COR-L47 (cell line): Measurements from ENCODE around the gene ST3GAL3.
"Not testable (repeated sequence)": the region's sequence is repeated elsewhere in the genome, so short reads cannot be mapped to it uniquely, and the experiment has no call there.

ENCODE experiments used
- DNase-seq: peaks from one replicate; lab custom pipeline; 2025; lab: John Stamatoyannopoulos, UW

Gene ST3GAL3

DNA sequence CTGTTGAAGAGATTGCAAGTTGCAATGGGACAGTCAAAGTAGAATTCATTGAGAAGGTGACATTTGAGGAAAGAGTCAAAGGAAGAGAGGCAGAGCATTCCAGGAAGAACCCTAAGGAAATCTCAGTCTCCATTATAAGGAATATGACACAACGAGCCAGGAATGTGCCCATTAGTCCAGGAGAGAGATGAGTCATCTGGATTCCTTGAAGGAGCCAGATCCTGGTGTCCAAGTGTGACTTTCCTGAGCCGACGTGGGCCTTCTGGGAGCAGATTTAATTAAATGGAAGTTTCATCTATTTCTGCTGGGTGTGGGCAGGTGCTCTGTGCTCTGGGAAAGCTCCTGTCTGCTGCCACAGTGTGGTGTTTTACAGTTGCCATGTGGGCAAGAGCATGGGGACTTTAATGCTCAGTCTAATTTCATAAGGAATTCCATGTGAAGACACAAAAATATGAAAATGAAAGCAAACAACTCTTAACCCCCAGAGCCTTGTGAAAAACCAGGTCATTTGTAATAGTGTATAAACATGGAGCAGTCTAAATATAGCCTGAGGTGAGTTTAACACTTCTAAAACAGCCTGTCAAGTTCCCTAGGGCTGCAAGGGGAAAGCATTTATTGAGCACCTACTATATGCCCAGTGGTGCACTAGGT lies 114.8 kb downstream of the ST3GAL3 start:
- DNase-seq, result no peak

DNA sequence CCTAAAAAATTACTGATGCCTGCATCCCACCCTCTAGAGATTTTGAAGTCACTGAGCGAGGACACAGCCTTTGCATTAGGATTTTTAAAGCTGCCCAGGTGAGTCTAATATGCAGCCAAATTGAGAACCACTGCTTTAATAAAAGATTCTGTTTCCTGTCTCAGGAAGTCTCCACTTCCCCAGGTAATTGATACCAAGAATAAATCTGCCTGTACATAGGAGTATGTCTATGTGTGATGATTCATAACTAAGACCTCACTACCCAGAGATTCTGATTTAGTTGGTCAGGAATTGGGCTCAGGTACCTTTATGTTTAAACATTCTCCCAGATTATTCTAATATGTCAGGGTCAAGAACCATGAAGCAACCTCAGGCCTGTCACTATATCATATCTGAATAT lies 117.5 kb downstream of the ST3GAL3 start:
- DNase-seq, result no peak

- DNase-seq, result no peak
Measured at GRCh38 chr1:43828574-43828973, 121.2 kb downstream of the ST3GAL3 start.

DNA sequence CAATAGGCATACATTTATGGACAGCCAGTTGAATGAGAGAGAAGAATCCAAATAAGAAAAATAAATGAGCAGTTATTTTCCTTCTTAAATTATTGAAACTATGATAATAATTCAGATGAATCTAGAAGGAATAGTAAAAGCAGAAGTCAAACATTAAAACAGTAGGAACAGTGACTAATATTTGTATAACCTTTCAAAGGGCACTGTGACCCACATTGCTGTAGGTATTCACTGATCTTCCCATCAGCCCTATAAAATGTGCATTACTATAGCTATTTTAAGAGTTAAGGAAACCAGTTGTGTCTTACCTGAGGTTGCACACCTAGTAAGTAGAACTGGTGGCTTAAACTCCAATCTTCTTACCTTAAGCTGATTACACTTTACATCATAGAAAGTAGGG lies 123.5 kb downstream of the ST3GAL3 start:
- no peak for DNase-seq

DNA sequence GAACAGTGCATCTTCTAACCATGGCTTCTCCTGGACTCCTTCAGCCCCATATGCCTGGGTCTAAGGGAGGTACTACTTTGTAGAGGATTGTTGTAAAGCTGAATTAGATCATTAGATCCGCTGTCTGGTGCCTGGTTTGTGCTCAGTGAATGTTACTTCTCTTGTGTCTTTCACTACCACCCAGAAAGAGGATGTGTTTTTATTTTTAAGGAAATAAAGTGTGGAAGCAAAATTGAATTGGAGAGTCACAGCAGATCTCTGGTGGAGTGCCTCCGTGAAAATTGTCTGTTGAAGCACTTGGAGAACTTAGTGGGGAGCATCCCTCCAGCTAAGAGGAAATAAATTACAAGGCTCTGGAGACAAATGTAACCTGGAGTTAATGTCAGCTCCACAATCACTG lies 124.5 kb downstream of the ST3GAL3 start:
- DNase-seq, result no peak

DNA sequence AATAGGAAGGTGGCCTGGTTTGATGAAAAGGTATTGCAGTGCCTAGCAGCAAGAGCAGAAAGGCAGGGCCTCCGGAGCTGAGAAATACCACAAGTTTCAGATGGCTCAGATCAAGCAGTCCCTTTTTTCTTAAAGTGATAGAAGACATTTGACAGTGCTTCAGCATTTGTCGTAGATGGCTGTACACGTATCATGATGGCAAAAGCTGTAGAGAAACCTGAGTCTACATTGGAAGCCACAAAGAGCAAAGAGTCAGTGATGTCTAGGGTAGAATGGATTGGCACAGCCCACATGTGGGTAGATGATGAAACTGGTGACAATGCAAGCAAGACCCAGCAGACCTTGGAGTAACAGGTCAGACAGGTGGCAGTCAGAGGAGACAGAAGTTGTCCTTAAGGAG lies 124.9 kb downstream of the ST3GAL3 start:
- DNase-seq, result no peak

- no peak for DNase-seq
Measured at GRCh38 chr1:43832998-43833397, 125.7 kb downstream of the ST3GAL3 start.

DNA sequence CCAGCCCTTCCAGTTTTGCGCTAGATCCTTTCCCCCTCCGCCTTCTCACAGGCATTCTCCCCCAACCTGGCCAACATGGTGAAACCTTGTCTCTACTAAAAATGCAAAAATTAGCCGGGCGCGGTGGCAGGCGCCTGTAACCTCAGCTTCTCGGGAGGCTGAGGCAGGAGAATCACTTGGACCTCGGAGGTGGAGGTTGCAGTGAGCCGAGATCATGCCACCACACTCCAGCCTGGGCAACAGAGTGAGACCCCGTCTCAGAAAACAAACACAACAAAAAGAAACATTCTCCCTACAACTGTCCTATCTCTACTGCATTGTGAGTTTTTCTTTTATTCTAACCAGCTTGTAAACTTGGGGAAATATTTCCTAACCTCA lies 126.6 kb downstream of the ST3GAL3 start:
- not testable (repeated sequence) for DNase-seq

DNA sequence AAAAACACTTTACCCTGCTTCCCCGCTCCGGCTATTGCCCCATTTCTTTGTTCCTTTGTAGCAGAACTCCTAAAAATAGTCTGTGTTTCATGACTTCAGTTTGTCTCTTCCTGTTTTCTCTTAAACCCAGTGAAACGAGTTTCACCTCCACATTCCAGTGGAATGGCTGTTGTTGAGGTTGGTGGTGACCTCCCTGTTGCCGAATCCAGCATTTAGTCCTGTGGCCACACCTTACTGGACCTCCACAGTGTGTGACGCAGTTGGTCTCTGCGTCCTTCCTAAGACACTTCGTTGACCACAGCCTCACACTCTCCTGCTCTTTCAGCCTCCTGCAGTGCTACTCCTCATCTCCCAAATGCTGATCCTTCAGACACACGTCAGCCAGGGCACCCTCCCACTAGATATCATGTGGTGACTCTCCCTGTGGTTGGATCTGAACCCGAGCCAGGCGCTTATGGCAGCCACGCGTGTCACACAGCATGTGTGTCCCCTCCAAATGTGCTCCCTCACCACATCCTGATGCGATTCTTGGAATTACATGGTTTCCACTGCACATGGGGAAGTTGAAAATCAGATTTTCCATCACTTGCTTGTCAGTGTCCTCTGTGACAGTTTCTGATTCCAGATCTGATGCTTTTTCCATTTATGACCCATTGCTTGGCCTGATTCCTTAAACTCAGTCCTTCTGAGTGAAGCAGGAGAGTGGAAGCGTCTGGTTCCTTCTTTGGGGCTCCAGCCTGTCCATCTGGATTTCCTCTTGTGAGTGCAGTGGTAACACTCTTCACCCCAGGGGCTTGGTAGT lies 127.1 kb downstream of the ST3GAL3 start:
- DNase-seq, result no peak

- DNase-seq, result no peak
Measured at GRCh38 chr1:43835082-43836021, 128.0 kb downstream of the ST3GAL3 start.

- peak; percentile 97 for DNase-seq
Measured at GRCh38 chr1:43836267-43836951, 129.1 kb downstream of the ST3GAL3 start.

DNA sequence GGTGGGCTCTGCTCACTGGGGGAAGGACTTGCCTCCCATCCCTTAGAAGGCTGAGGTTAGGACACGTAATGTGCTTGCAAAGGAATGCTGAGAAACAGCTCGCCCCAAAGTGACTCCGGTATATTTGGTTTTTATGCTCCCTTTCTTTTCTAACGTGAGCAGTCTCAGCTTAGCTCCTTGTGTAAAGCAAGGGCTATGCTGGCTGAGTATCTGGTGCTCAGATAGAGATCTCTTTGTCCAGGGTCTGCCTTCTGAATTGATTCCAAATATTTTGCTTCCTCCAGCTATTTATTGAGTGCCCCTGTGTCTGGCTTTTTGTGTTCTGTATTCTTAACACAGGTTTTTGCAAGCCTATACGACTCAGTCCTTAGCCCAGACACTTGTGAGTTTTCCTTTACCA lies 131.7 kb downstream of the ST3GAL3 start:
- no peak for DNase-seq

- no peak for DNase-seq
Measured at GRCh38 chr1:43841321-43842174, 134.2 kb downstream of the ST3GAL3 start.

DNA sequence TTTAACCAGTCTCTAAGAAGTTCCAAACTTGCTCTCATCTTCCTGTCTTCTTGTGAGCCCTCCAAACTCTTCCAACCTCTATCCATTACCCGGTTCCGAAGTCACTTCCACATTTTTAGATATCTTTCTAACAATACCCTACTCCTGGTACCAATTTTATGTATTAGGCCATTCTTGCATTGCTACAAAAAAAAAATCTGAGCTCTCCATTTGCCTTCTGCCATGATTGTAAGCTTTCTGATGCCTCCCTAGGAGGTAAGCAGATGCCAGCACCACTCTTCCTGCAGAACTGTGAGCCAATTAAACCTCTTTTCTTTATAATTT lies 134.8 kb downstream of the ST3GAL3 start:
- DNase-seq, result no peak

GRCh38 chr1:43843684-43844083 lies 136.3 kb downstream of the ST3GAL3 start:
- DNase-seq, result no peak

DNA sequence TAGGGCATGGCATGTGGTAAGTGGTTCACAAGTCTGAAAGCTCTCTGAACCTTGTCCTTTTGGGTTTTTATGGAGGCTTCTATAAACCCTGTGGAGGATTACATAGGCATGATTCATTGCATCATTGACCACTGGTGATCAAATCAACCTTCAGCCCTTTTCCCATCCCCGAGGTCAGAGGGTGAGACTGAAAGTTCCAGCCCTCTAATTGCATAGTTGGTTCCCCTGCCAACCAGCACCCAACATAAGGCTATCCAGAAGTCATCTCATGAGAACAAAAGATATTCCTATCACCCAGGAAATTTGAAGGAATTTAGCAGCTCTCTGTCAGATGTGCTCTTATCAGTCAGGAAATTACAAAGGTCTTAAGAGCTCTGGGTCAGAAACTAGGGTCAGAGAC lies 136.8 kb downstream of the ST3GAL3 start:
- DNase-seq, result no peak

- no peak for DNase-seq
Measured at GRCh38 chr1:43847290-43847689, 140.0 kb downstream of the ST3GAL3 start.

GRCh38 chr1:43847882-43848281 lies 140.5 kb downstream of the ST3GAL3 start:
- DNase-seq, result no peak

DNA sequence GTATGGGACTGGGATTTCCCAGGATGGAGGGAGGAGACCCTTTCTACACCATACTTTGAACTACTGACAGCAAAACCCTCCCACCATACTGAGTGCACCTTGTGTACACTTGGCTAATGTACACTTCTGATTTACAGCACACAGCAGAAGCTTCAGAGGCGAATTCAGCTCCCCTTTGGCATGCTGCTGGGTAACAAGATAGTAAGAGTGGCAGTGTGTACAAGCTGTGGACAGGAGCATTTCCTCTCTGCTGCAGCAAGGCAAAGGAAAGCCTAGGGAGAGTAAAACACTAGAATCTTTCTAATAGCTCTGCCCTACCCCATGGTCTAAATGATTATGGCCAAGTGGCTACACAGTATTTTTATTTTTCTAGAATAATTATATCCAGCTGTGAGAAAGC lies 142.3 kb downstream of the ST3GAL3 start:
- DNase-seq, result no peak

DNA sequence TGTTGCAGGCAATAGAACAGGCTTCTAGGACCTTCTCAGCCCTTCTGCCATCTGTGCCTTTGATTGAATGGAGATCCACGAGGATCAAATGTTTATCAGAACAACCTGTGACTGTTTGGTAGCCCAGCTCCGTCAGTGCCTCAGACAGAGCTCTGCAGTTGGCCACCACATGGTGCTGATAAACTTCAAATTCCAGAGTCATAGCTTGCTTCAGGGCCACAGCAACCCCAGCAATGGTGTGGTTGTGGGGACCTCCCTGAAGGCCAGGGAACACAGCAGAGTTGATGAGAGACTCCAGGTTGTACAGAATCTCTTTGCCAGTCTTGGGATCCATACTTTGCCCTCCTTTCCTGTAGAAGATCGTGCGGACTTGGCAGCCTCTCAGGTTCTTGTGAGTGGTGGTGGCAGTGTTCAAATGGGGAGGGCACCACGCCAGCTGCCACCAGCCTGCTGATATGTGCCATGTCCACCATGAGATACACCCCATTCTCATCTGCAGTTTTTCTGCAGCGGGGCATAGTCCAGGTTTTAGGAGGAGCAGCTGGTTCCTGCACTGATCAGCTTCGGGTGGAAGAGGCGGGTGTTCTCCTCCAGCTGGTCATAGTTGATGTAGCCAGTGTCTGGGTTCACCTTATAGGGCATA lies 143.4 kb downstream of the ST3GAL3 start:
- no peak for DNase-seq
